Liver (tissue), 9 donors: ENCODE results near the gene HBP1. TPM values are rescaled to one million over a fixed set of nuclear protein-coding genes. Genes with fewer than 3 reads are reported as not detected.

ENCODE experiments used
- DNase-seq: peaks from one replicate; pipeline ENCODE4 v3.0.0-alpha.2; 2017; ENCODE audit warnings: low spot score
- H3K27ac ChIP-seq, 2 donors: one replicate each; pipeline ENCODE4 v1.7.0; 2013; ENCODE audit warnings: inconsistent platforms in 2 of 2, low read length in 2 of 2, control low read depth in 1 of 2, low read depth in 1 of 2, mild to moderate bottlenecking in 1 of 2
- H3K27me3 ChIP-seq, 4 donors: one replicate each; pipeline versions ENCODE4 v1.6.1 to v1.7.0; 2013; ENCODE audit warnings: low read length in 3 of 4, inconsistent platforms in 1 of 4, mild to moderate bottlenecking in 1 of 4, moderate library complexity in 1 of 4; ENCODE audit not compliant: control insufficient read depth in 4 of 4, insufficient read depth in 4 of 4
- H3K36me3 ChIP-seq, 4 donors: one replicate each; pipeline versions ENCODE4 v1.6.1 to v1.7.0; 2013; ENCODE audit warnings: low read length in 3 of 4, mild to moderate bottlenecking in 3 of 4, low read depth in 1 of 4, moderate library complexity in 1 of 4; ENCODE audit not compliant: control insufficient read depth in 4 of 4, insufficient read depth in 3 of 4
- H3K4me1 ChIP-seq, 4 donors: one replicate each; pipeline versions ENCODE4 v1.6.1 to v1.7.0; 2013; ENCODE audit warnings: low read length in 3 of 4, mild to moderate bottlenecking in 3 of 4, moderate library complexity in 1 of 4; ENCODE audit not compliant: control insufficient read depth in 4 of 4, insufficient read depth in 4 of 4
- H3K4me3 ChIP-seq, 3 donors: one replicate each; pipeline versions ENCODE4 v1.6.1 to v1.7.0; 2013; ENCODE audit warnings: low read length in 3 of 3, control low read depth in 1 of 3, low read depth in 1 of 3, mild to moderate bottlenecking in 1 of 3
- H3K9ac ChIP-seq, 2 donors: one replicate each; pipeline ENCODE4 v1.7.0; 2013; ENCODE audit warnings: low read length in 2 of 2, mild to moderate bottlenecking in 2 of 2, moderate library complexity in 2 of 2, control low read depth in 1 of 2, low read depth in 1 of 2
- H3K9me3 ChIP-seq, 4 donors: one replicate each; pipeline versions ENCODE4 v1.6.1 to v1.7.0; 2013; ENCODE audit warnings: low read length in 3 of 4; ENCODE audit not compliant: control insufficient read depth in 4 of 4
- ATF3 ChIP-seq: IDR thresholded peaks from 2 replicates; pipeline ENCODE4 v1.6.1; 2016; ENCODE audit warnings: antibody characterized with exemption
- CTCF ChIP-seq: fragments of 150-350 bp; IDR thresholded peaks from 2 replicates; pipeline ENCODE4 v1.5.1; 2017; ENCODE audit warnings: improper control_type of control experiment, low read depth, low read length; ENCODE audit not compliant: missing input control
- FOXA1 ChIP-seq: IDR thresholded peaks from 2 replicates; pipeline ENCODE4 v1.6.1; 2016; ENCODE audit warnings: antibody characterized with exemption
- GABPA ChIP-seq, 2 donors: IDR thresholded peaks in 1 of 2; conservative IDR thresholded peaks in 1 of 2; 2 replicates each; pipeline ENCODE4 v1.6.1; 2016; ENCODE audit warnings: antibody characterized with exemption in 2 of 2, mild to moderate bottlenecking in 1 of 2, moderate library complexity in 1 of 2
- HNF4A ChIP-seq, 2 donors: conservative IDR thresholded peaks; 2 replicates each; pipeline ENCODE4 v1.6.1; 2016; ENCODE audit warnings: antibody characterized with exemption in 2 of 2, mild to moderate bottlenecking in 2 of 2
- HNF4G ChIP-seq: IDR thresholded peaks from 2 replicates; pipeline ENCODE4 v1.6.1; 2016; ENCODE audit warnings: antibody characterized with exemption
- JUND ChIP-seq, 2 donors: IDR thresholded peaks; 2 replicates each; pipeline ENCODE4 v1.6.1; 2016; ENCODE audit warnings: antibody characterized with exemption in 2 of 2
- MAX ChIP-seq: IDR thresholded peaks from 2 replicates; pipeline ENCODE4 v1.6.1; 2016; ENCODE audit warnings: antibody characterized with exemption
- NR2F2 ChIP-seq: IDR thresholded peaks from 2 replicates; pipeline ENCODE4 v1.6.1; 2016; ENCODE audit warnings: antibody characterized with exemption
- RAD21 ChIP-seq, 2 donors: IDR thresholded peaks; 2 replicates each; pipeline ENCODE4 v1.6.1; 2016; ENCODE audit warnings: antibody characterized with exemption in 2 of 2, mild to moderate bottlenecking in 2 of 2
- REST ChIP-seq: IDR thresholded peaks from 2 replicates; pipeline ENCODE4 v1.6.1; 2016; ENCODE audit warnings: antibody characterized with exemption, mild to moderate bottlenecking
- RXRA ChIP-seq, 2 donors: IDR thresholded peaks; 2 replicates each; pipeline ENCODE4 v1.6.1; 2017 to 2018; ENCODE audit warnings: antibody characterized with exemption in 2 of 2, mild to moderate bottlenecking in 1 of 2
- SP1 ChIP-seq: IDR thresholded peaks from 2 replicates; pipeline ENCODE4 v1.6.1; 2018; ENCODE audit warnings: antibody characterized with exemption, mild to moderate bottlenecking
- TAF1 ChIP-seq: conservative IDR thresholded peaks from 2 replicates; pipeline ENCODE4 v1.6.1; 2016; ENCODE audit warnings: antibody characterized with exemption, mild to moderate bottlenecking
- YY1 ChIP-seq: IDR thresholded peaks from 2 replicates; pipeline ENCODE4 v1.6.1; 2016; ENCODE audit warnings: antibody characterized with exemption, mild to moderate bottlenecking
- ZBTB33 ChIP-seq: IDR thresholded peaks from 2 replicates; pipeline ENCODE4 v1.6.1; 2016; ENCODE audit warnings: antibody characterized with exemption
- WGBS: extraction: QIAGEN DNeasy Blood & Tissue Kit; methylation state at CpG from one replicate; pipeline ENCODE4 v1.1.7; 2013; 5-methylcytosine and 5-hydroxymethylcytosine counted together
- polyA plus RNA-seq, 2 donors: library from polyadenylated mRNA; stranded (reverse) in 1 of 2; unstranded in 1 of 2; fragments of 200-250 nt in 1 of 2; fragments of >200 nt in 1 of 2; fragmentation: Nextera tagmentation in 1 of 2; extraction: Ambion mirVana in 1 of 2; gene quantifications; one replicate each; pipeline versions ENCODE4 v1.2.1 to v1.2.3, GENCODE V29; 2013 to 2015
- total RNA-seq, 2 donors: library from RNA; depleted of rRNA; stranded (reverse); fragments of >200 nt; gene quantifications; one replicate each; pipeline ENCODE4 v1.2.3, GENCODE V29; 2014
- donor health status: healthy.
- donor health status: healthy.
- donor health status: healthy.
- donor health status: healthy.
- donor health status: healthy.

Gene HBP1
- total and polyA plus RNA-seq, 4 donors = 24.6 to 67.9 (median 48.1) TPM

- no peak for TF ChIP-seq JUND (IDR thresholded peaks at IDR 0.05)
- TF ChIP-seq CTCF = no peak
- TF ChIP-seq SP1 = no peak
- TF ChIP-seq FOXA1 = no peak
- no peak for TF ChIP-seq RXRA (IDR thresholded peaks at IDR 0.05)
- no peak for TF ChIP-seq HNF4G
- TF ChIP-seq REST = no peak
- TF ChIP-seq ZBTB33 = no peak
- TF ChIP-seq MAX = no peak
- TF ChIP-seq RAD21 (IDR thresholded peaks at IDR 0.05) = no peak
- no peak for TF ChIP-seq TAF1
- no peak for TF ChIP-seq GABPA (IDR thresholded peaks at IDR 0.05 in 1 of 2, conservative IDR thresholded peaks at IDR 0.05 in 1 of 2)
- no peak for TF ChIP-seq YY1
- TF ChIP-seq HNF4A (conservative IDR thresholded peaks at IDR 0.05) = no peak
- TF ChIP-seq NR2F2 = no peak
These were observed 68.1 kb downstream of the HBP1 start for GRCh38 chr7:107236862-107237261.

GRCh38 chr7:107237451-107237850 lies 68.6 kb downstream of the HBP1 start:
- Histone ChIP-seq H3K27ac (no peak overlapping the region), H3K36me3 (no peaks in the 10 kb centered on the region), H3K9me3 (no peaks in the 10 kb centered on the region), H3K4me1 (no peaks in the 10 kb centered on the region), H3K9ac (no peak overlapping the region), H3K4me3 (no peak overlapping the region), H3K27me3 (no peaks in the 10 kb centered on the region)
- WGBS = 98% methylated on average over 4 of the region's 4 CpGs
- no peak for DNase-seq
- TF ChIP-seq YY1 (no peak), FOXA1 (no peak), ATF3 (no peak), CTCF (no peak), JUND (IDR thresholded peaks at IDR 0.05) (no peak), REST (no peak), HNF4A (conservative IDR thresholded peaks at IDR 0.05) (no peak), MAX (no peak), SP1 (no peak), RXRA (IDR thresholded peaks at IDR 0.05) (no peak), NR2F2 (no peak)

More at GRCh38 chr7:107236862-107237261, 68.1 kb downstream of the HBP1 start:
- H3K4me1 ChIP-seq = no peaks in the 10 kb centered on the region
- no peaks in the 10 kb centered on the region for H3K36me3 ChIP-seq
- H3K27ac ChIP-seq = no peak overlapping the region
- H3K9ac ChIP-seq = no peak overlapping the region
- H3K4me3 ChIP-seq = no peak overlapping the region
- DNase-seq = no peak
- no peaks in the 10 kb centered on the region for H3K9me3 ChIP-seq
- no peaks in the 10 kb centered on the region for H3K27me3 ChIP-seq
